ENCODE data around the gene FIP1L1.

FIP1L1 gene

GRCh38 chr4:53476232-53477037 is 99.0 kb downstream of the FIP1L1 start:
- DNase-seq (ENCODE audit: low read depth), result peak; percentile 98

- peak; percentile 70 for DNase-seq (ENCODE audit: low read depth)
These were observed 99.7 kb downstream of the FIP1L1 start for GRCh38 chr4:53477038-53477565.

GRCh38 chr4:53477636-53478035 is 100.2 kb downstream of the FIP1L1 start:
- DNase-seq (ENCODE audit: low read depth), result peak; percentile 41

- DNase-seq (ENCODE audit: low read depth), result peak; percentile 93
These were observed 101.4 kb downstream of the FIP1L1 start for GRCh38 chr4:53478671-53479456.

GRCh38 chr4:53479736-53480525 is 102.5 kb downstream of the FIP1L1 start:
- peak; percentile 78 for DNase-seq (ENCODE audit: low read depth)

GRCh38 chr4:53480909-53481308 is 103.5 kb downstream of the FIP1L1 start:
- no peak for DNase-seq (ENCODE audit: low read depth)

- DNase-seq (ENCODE audit: low read depth), result no peak
These were observed 104.1 kb downstream of the FIP1L1 start for GRCh38 chr4:53481586-53481985.

- DNase-seq (ENCODE audit: low read depth), result no peak
These were observed 105.8 kb downstream of the FIP1L1 start for GRCh38 chr4:53483250-53483649.

- peak; percentile 45 for DNase-seq (ENCODE audit: low read depth)
These were observed 107.6 kb downstream of the FIP1L1 start for GRCh38 chr4:53484911-53485657.

GRCh38 chr4:53485658-53486040 is 108.2 kb downstream of the FIP1L1 start:
- no peak for DNase-seq (ENCODE audit: low read depth)

GRCh38 chr4:53487766-53488165 is 110.3 kb downstream of the FIP1L1 start:
- DNase-seq (ENCODE audit: low read depth), result no peak

- peak; percentile 82 for DNase-seq (ENCODE audit: low read depth)
These were observed 111.9 kb downstream of the FIP1L1 start for GRCh38 chr4:53489279-53489889.

- DNase-seq (ENCODE audit: low read depth), result peak; percentile 78
These were observed 112.9 kb downstream of the FIP1L1 start for GRCh38 chr4:53490161-53490956.

GRCh38 chr4:53490965-53491622 is 113.7 kb downstream of the FIP1L1 start:
- peak; percentile 96 for DNase-seq (ENCODE audit: low read depth)

- no peak for DNase-seq (ENCODE audit: low read depth)
These were observed 117.4 kb downstream of the FIP1L1 start for GRCh38 chr4:53494851-53495250.

- DNase-seq (ENCODE audit: low read depth), result peak; percentile 88
These were observed 120.2 kb downstream of the FIP1L1 start for GRCh38 chr4:53497487-53498244.

- no peak for DNase-seq (ENCODE audit: low read depth)
These were observed 121.3 kb downstream of the FIP1L1 start for GRCh38 chr4:53498706-53499105.

- DNase-seq (ENCODE audit: low read depth), result no peak
These were observed 122.3 kb downstream of the FIP1L1 start for GRCh38 chr4:53499791-53500190.

- no peak for DNase-seq (ENCODE audit: low read depth)
These were observed 123.1 kb downstream of the FIP1L1 start for GRCh38 chr4:53500546-53500945.

Measured in iris pigment epithelial cell (primary cell).